Measurements from ENCODE around the gene KCNIP3. TPM values are rescaled to one million over a fixed set of nuclear protein-coding genes. Genes with fewer than 3 reads are reported as not detected.

Gene KCNIP3
- total and polyA plus RNA-seq, 9 of the 15 experiments (the other 6 are each of a cell fraction or from before 2014, with no cell fraction given), result 0.04 TPM; not detected in 8

GRCh38 chr2:95294579-95295250 lies 2.4 kb upstream of the KCNIP3 start:
- H4K20me1 ChIP-seq (replicated peaks; ENCODE audit: control insufficient read depth, insufficient read depth, low read length), result no peaks in the 10 kb centered on the region
- no peak overlapping the region for H3K4me3 ChIP-seq
- no peak overlapping the region for H3K27ac ChIP-seq (ENCODE audit: extremely low read depth, low read depth, low read length)
- intact Hi-C loops (cut with micrococcal nuclease), result no loop called here
- no peaks in the 10 kb centered on the region for H3K36me3 ChIP-seq (ENCODE audit: control insufficient read depth, insufficient read depth, low read length)
- WGBS (ENCODE audit: insufficient coverage, low coverage, missing lambda C conversion rate), result 3% methylated on average over 17 of the region's 19 CpGs
- H3K9ac ChIP-seq (ENCODE audit: insufficient read depth in 1 of 2, low read depth in 2 of 2, low read length in 2 of 2), result no peak overlapping the region
- FAIRE-seq, result no peak
- no peaks in the 10 kb centered on the region for H3K9me3 ChIP-seq (replicated peaks; ENCODE audit: control insufficient read depth, insufficient read depth, low read depth, low read length)
- H3K4me2 ChIP-seq (ENCODE audit: insufficient read depth, low read length), result no peak overlapping the region
- ChIA-PET CTCF (ENCODE audit: low intra/inter-chr PET ratio) (no interaction called here), POLR2A (no interaction called here)
- H3K79me2 ChIP-seq (ENCODE audit: control insufficient read depth, insufficient read depth, low read length), result no peaks in the 10 kb centered on the region
- no TSS peak for BruUV-seq (replicated peaks)
- ATAC-seq, result no peak
- TF ChIP-seq GATAD2B (IDR thresholded peaks at IDR 0.05; ENCODE audit: borderline replicate concordance) (no peak), PHF20 (IDR thresholded peaks at IDR 0.05; ENCODE audit: partially characterized antibody) (no peak), GTF2A2 (tag; IDR thresholded peaks at IDR 0.05) (no peak), MAFF (IDR thresholded peaks at IDR 0.05; ENCODE audit: low read length) (no peak), ZNF253 (CRISPR knock-in tag; conservative IDR thresholded peaks at IDR 0.05) (no peak), ADNP (tag; IDR thresholded peaks at IDR 0.05) (no peak), KAT7 (CRISPR knock-in tag; IDR thresholded peaks at IDR 0.05; ENCODE audit: borderline replicate concordance) (no peak)
- in situ Hi-C loops (cut with MboI), result no loop called here
- no peaks in the 10 kb centered on the region for H3K9me1 ChIP-seq (ENCODE audit: control insufficient read depth, insufficient read depth, low read length)
- DNase-seq (ENCODE audit: extremely low read depth in 1 of 4, low spot score in 3 of 4), result no peak
- H3K4me1 ChIP-seq (replicated peaks in 1 of 2; ENCODE audit: control insufficient read depth in 2 of 2, insufficient read depth in 2 of 2, low read length in 2 of 2), result no peaks in the 10 kb centered on the region
- peaks cover 3 to 44% of the 10 kb centered on the region in 2 experiments; a peak in 3 of 5 replicates for H3K27me3 ChIP-seq (ENCODE audit: control insufficient read depth in 2 of 2, insufficient read depth in 2 of 2, low read length in 2 of 2)
- no peak overlapping the region for H2AFZ ChIP-seq (ENCODE audit: low read depth, low read length)

Measured in K562 (cell line).